Raji (cell line): ENCODE results near the gene KCNT1.

Experiments used
- POLR2A ChIP-seq: IDR thresholded peaks from 2 replicates; pipeline ENCODE4 v1.6.1; 2011; ENCODE audit warnings: low read depth, low read length, control low read depth; ENCODE audit not compliant: insufficient read depth

KCNT1 gene

GRCh38 chr9:135768516-135769218, 66.7 kb downstream of the KCNT1 start:
- TF ChIP-seq POLR2A = no peak

GRCh38 chr9:135769489-135770202, 67.7 kb downstream of the KCNT1 start:
- no peak for TF ChIP-seq POLR2A

- no peak for TF ChIP-seq POLR2A
Measured at GRCh38 chr9:135770203-135770535, 68.2 kb downstream of the KCNT1 start.

GRCh38 chr9:135770771-135771170, 68.8 kb downstream of the KCNT1 start:
- no peak for TF ChIP-seq POLR2A

GRCh38 chr9:135771401-135772051, 69.5 kb downstream of the KCNT1 start:
- TF ChIP-seq POLR2A = no peak

GRCh38 chr9:135772056-135772646, 70.2 kb downstream of the KCNT1 start:
- TF ChIP-seq POLR2A = no peak

- TF ChIP-seq POLR2A = no peak
Measured at GRCh38 chr9:135772702-135773493, 70.9 kb downstream of the KCNT1 start.

- TF ChIP-seq POLR2A = no peak
Measured at GRCh38 chr9:135773530-135774238, 71.7 kb downstream of the KCNT1 start.

GRCh38 chr9:135774239-135774747, 72.3 kb downstream of the KCNT1 start:
- TF ChIP-seq POLR2A = no peak

GRCh38 chr9:135774794-135775525, 73.0 kb downstream of the KCNT1 start:
- no peak for TF ChIP-seq POLR2A

- no peak for TF ChIP-seq POLR2A
Measured at GRCh38 chr9:135775911-135776310, 73.9 kb downstream of the KCNT1 start.

GRCh38 chr9:135776893-135777622, 75.1 kb downstream of the KCNT1 start:
- no peak for TF ChIP-seq POLR2A

- no peak for TF ChIP-seq POLR2A
Measured at GRCh38 chr9:135777623-135778177, 75.7 kb downstream of the KCNT1 start.
